ENCODE results near the gene ARHGEF19.

The ARHGEF19 gene

GRCh38 chr1:16164213-16165072 lies 48.0 kb downstream of the ARHGEF19 start (continued):
- no peak for TF ChIP-seq ZNF518A (tag by site-specific recombination; conservative IDR thresholded peaks at IDR 0.05; ENCODE audit: low read depth)
- no peak for TF ChIP-seq MZF1 (tag by site-specific recombination; IDR thresholded peaks at IDR 0.05; ENCODE audit: borderline replicate concordance)
- TF ChIP-seq ZNF629 (tag by site-specific recombination; IDR thresholded peaks at IDR 0.05): peak; percentile 99
- TF ChIP-seq GLIS2 (tag by site-specific recombination; IDR thresholded peaks at IDR 0.05): peak; percentile 65
- TF ChIP-seq INSM2 (tag by site-specific recombination; IDR thresholded peaks at IDR 0.05): peak; percentile 91
- TF ChIP-seq ZNF341 (tag by site-specific recombination; IDR thresholded peaks at IDR 0.05; ENCODE audit: low read depth): peak; percentile 85
- TF ChIP-seq ZNF169 (tag by site-specific recombination; IDR thresholded peaks at IDR 0.05): no peak
- peak; percentile 99 for TF ChIP-seq ZNF664 (tag by site-specific recombination; IDR thresholded peaks at IDR 0.05)
- TF ChIP-seq ZNF558 (tag by site-specific recombination; IDR thresholded peaks at IDR 0.05): 0 out of 2 replicates have a peak, but pooled peaks have one; percentile 44
- TF ChIP-seq ZNF843 (tag by site-specific recombination; IDR thresholded peaks at IDR 0.05): peak; percentile 82
- TF ChIP-seq ZNF561 (tag by site-specific recombination; IDR thresholded peaks at IDR 0.05; ENCODE audit: borderline replicate concordance): 0 out of 2 replicates have a peak, but pooled peaks have one; percentile 35
- TF ChIP-seq MEIS1 (CRISPR knock-in tag; IDR thresholded peaks at IDR 0.05; ENCODE audit: borderline replicate concordance): no peak
- peak; percentile 97 for TF ChIP-seq ZEB2 (tag by site-specific recombination; IDR thresholded peaks at IDR 0.05)
- TF ChIP-seq OVOL3 (tag by site-specific recombination; IDR thresholded peaks at IDR 0.05): peak; percentile 93
- peak; percentile 97 for TF ChIP-seq SP7 (tag by site-specific recombination; IDR thresholded peaks at IDR 0.05)
- peak; percentile 42; the same call in 1 of the 2 replicates for TF ChIP-seq ZNF600 (tag by site-specific recombination; IDR thresholded peaks at IDR 0.05)
- no peak for TF ChIP-seq ZNF747 (tag by site-specific recombination; IDR thresholded peaks at IDR 0.05)
- peak; percentile 85 for TF ChIP-seq KLF1 (tag by site-specific recombination; IDR thresholded peaks at IDR 0.05)
- peak; percentile 98 for TF ChIP-seq OSR2 (tag by site-specific recombination; IDR thresholded peaks at IDR 0.05)
- TF ChIP-seq ZNF571 (tag by site-specific recombination; IDR thresholded peaks at IDR 0.05): no peak
- peak; percentile 81 for TF ChIP-seq KLF8 (tag by site-specific recombination; IDR thresholded peaks at IDR 0.05)
- no peak for TF ChIP-seq ZNF645 (tag by site-specific recombination; IDR thresholded peaks at IDR 0.05)
- peak; percentile 43; the same call in 1 of the 2 replicates for TF ChIP-seq SCRT2 (tag by site-specific recombination; IDR thresholded peaks at IDR 0.05)
- TF ChIP-seq BCL11B (tag by site-specific recombination; IDR thresholded peaks at IDR 0.05; ENCODE audit: low read depth): no peak
- TF ChIP-seq ZNF501 (tag by site-specific recombination; IDR thresholded peaks at IDR 0.05): peak; percentile 25; the same call in 1 of the 2 replicates
- TF ChIP-seq PRDM1 (tag by site-specific recombination; IDR thresholded peaks at IDR 0.05): no peak
- TF ChIP-seq BCL11A (tag by site-specific recombination; IDR thresholded peaks at IDR 0.05; ENCODE audit: low read depth): peak; percentile 97; the same call in 1 of the 2 replicates
- peak; percentile 49; the same call in 1 of the 2 replicates for TF ChIP-seq PRDM10 (tag by site-specific recombination; IDR thresholded peaks at IDR 0.05)
- TF ChIP-seq ZFP37 (tag by site-specific recombination; IDR thresholded peaks at IDR 0.05): no peak
- TF ChIP-seq ZFP69B (tag by site-specific recombination; IDR thresholded peaks at IDR 0.05): peak; percentile 59; the same call in 1 of the 2 replicates

Measured in HEK293 (cell line).